ENCODE results near the gene ZNHIT1.
"Not testable (repeated sequence)": the region's sequence is repeated elsewhere in the genome, so short reads cannot be mapped to it uniquely, and the experiment has no call there.

ZNHIT1 gene

DNA sequence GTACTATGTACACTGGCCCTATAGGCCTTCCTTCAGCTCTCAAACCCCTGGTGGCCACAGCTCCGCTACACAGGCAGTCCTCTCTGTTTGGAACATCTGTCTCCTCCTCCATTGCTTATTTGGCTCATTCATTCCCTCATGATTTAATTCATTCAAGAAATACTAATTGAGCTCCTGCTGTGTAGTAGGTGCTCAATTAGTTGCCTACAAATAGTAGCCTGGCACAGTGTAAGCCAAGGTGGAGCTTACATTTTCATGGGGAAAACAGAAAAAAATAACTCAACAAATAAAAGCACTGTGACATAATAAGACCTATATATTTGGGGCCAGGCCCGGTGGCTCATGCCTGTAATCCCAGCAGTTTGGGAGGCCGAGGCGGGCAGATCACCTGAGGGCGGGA lies 30.3 kb downstream of the ZNHIT1 start:
- TF ChIP-seq, protein P1, sequence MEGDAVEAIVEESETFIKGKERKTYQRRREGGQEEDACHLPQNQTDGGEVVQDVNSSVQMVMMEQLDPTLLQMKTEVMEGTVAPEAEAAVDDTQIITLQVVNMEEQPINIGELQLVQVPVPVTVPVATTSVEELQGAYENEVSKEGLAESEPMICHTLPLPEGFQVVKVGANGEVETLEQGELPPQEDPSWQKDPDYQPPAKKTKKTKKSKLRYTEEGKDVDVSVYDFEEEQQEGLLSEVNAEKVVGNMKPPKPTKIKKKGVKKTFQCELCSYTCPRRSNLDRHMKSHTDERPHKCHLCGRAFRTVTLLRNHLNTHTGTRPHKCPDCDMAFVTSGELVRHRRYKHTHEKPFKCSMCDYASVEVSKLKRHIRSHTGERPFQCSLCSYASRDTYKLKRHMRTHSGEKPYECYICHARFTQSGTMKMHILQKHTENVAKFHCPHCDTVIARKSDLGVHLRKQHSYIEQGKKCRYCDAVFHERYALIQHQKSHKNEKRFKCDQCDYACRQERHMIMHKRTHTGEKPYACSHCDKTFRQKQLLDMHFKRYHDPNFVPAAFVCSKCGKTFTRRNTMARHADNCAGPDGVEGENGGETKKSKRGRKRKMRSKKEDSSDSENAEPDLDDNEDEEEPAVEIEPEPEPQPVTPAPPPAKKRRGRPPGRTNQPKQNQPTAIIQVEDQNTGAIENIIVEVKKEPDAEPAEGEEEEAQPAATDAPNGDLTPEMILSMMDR (IDR thresholded peaks at IDR 0.05; ENCODE audit: control insufficient read depth, extremely low read depth, insufficient read depth), result no peak
- no peak overlapping the region for H3K4me3 ChIP-seq (ENCODE audit: low read depth, low read length)
- DNase-seq (ENCODE audit: low read depth), result no peak

DNA sequence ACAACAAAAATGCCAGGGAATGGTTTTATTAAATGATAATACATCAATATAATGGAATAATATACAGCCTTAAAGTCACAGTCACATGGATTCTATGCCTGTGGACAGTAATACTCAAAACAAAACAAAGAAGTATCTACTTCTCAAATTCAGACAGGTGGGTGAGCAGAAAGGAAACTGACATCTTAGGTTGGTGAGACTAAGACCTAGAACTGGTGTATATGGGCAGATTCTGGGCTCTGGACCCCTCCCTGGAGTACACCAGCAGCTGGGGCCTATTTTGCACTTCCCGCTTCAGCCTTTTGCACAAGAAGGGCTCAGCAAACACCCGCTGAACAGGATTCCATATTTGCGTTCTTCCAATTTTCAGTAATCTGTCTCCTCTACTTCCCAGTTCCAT lies 32.4 kb downstream of the ZNHIT1 start:
- no peak for DNase-seq (ENCODE audit: low read depth)
- H3K4me3 ChIP-seq (ENCODE audit: low read depth, low read length), result no peak overlapping the region
- TF ChIP-seq, protein P1 (IDR thresholded peaks at IDR 0.05; ENCODE audit: control insufficient read depth, extremely low read depth, insufficient read depth), result no peak

DNA sequence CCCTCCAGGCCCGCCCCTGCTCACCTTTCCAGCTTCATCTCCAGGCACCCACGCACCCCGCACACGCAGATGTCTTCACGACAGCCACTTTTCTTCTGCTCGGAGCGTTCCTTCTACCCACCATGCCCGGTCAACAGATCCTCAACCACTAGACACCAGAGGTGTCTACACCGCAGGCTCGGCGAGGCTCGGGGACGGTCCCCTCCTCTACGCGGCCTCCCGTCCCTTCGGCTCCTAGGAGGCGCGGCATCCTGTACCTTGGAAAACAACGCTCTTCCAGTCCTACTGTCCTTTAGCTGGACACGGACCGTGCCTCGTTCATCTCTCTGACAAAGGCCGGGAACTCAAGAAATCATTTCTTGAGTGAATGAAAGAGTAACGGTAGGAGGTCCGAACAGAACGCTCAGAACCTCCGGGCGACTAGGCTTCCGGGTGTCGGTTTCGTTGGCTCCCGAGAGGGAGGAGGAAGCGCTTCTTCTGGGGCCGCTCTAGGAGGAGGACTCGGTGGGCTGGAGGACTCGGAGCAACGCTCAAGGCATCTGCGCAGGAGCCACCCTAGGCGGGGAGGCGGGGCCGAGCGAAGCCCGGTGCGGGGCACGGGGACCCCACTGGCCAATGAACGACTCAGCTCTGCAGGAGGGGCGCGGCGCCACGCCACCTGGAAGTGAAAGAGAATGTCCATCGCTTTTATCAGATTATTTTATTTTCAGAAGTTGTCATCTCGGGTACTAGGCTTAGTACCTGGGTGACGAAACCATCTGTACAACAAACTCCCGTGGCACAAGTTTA lies 34.1 kb downstream of the ZNHIT1 start:
- TF ChIP-seq, protein P1 (IDR thresholded peaks at IDR 0.05; ENCODE audit: control insufficient read depth, extremely low read depth, insufficient read depth), result no peak
- DNase-seq (ENCODE audit: low read depth), result peak; percentile 95
- peak overlapping the region; percentile 98 for H3K4me3 ChIP-seq (ENCODE audit: low read depth, low read length)

DNA sequence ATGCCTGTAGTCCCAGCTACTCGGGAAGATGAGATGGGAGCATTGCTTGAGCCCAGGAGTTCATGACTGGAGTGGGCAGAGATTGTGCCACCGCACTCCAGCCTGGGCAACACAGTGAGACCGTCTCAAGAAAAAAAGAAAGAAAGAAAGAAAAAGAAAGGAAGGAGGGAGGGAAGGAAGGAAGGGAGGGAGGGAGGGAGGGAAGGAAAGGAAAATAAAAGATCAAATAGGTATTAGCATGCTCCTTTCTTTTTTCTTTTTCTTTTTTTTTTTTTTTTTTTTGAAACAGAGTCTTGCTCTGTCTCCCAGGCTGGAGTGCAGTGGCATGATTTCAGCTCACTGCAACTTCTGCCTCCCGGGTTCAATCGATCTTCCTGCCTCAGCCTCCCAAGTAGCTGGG lies 35.2 kb downstream of the ZNHIT1 start:
- peak overlapping the region; percentile 98; the same call in 1 of the 2 replicates for H3K4me3 ChIP-seq (ENCODE audit: low read depth, low read length)
- not testable (repeated sequence) for DNase-seq (ENCODE audit: low read depth)

DNA sequence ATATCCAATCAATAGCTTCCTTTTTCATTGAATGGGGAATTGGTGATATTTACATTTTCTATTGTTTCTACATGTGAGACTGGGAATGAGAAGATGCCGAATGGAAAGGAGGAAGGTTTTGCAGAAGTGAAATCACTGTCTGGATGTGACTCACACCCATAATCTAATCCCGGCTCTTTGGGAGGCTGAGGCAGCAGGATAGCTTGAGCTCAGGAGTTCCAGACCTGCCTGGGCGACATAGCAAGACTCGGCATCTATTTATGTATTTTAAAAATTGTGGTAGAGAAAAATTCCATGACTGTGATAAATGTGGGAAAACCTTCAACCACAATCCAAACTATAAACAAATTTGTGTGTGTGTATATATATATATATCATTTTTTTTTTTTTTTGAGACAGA lies 37.8 kb downstream of the ZNHIT1 start:
- TF ChIP-seq, protein P1 (IDR thresholded peaks at IDR 0.05; ENCODE audit: control insufficient read depth, extremely low read depth, insufficient read depth), result no peak
- H3K4me3 ChIP-seq (ENCODE audit: low read depth, low read length), result no peak overlapping the region
- DNase-seq (ENCODE audit: low read depth), result no peak

DNA sequence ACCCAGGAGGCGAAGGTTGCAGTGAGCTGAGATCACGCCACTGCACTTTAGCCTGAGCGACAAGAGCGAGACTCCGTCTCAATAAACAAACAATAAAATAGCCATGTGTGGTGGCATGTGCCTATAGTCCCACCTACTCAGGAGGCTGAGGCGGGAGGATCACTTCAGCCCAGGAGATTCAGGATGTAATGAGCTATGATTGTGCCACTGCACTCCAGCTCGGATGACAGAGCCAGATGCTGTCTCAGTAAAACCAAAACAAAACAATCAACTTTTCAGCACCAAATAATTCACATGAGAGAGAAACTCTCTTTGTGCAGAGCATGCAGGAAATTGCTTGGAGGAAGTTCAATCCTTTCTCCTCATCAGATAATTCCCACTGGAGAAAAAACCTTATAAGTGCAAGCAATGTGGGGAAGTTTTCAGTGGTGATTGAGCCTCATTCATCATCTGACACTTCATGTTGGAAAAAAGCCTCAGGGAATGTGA lies 40.3 kb downstream of the ZNHIT1 start:
- TF ChIP-seq, protein P1 (IDR thresholded peaks at IDR 0.05; ENCODE audit: control insufficient read depth, extremely low read depth, insufficient read depth), result no peak
- no peak overlapping the region for H3K4me3 ChIP-seq (ENCODE audit: low read depth, low read length)
- no peak for DNase-seq (ENCODE audit: low read depth)

DNA sequence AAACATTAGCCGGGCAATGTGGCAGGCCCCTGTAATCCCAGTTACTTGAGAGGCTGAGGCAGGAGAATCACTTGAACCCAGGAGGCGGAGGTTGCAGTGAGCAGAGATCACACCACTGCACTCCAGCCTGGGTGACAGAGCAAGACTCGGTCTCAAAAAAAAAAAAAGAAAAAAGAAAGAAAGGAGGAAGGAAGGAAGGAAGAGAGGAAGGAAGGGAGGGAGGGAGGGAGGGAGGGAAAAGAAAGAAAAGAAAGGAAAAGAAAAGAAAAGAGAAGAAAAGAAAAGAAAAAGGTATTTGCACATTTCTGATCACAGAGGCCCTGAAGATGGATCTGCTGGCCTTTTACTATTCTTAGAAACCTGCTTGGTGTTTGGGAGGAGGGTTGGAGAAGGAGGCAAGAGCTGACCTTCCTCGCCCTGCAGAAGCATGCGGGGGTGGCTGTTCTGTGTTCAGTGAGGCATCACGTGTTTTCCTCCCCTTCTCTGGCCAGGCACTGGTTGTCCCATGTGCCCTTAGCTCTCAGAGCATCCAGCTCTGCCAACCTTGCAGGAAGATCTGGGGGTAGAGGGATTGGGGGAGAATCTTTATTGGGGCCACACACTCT lies 46.2 kb downstream of the ZNHIT1 start:
- DNase-seq (ENCODE audit: low read depth); H3K4me3 ChIP-seq (ENCODE audit: low read depth, low read length): not testable (repeated sequence)
